SK-N-SH treated with all-trans-retinoic acid at 6 μM for 48 hours (cell line): ENCODE results near the gene HARS1.
"Not testable (repeated sequence)": the region's sequence is repeated elsewhere in the genome, so short reads cannot be mapped to it uniquely, and the experiment has no call there.

Source experiments
- ATAC-seq: fragments of 200-7000 bp; cut with Tn5 transposase; 3 replicates; pipeline ENCODE4 v1.9.1; 2020; ENCODE audit warnings: mild to moderate bottlenecking, moderate library complexity
- ARNTL ChIP-seq: fragments of 450-650 bp; formaldehyde crosslinking; IDR thresholded peaks from 2 replicates; pipeline ENCODE4 v1.5.0; 2020; ENCODE audit warnings: low read depth, mild to moderate bottlenecking, moderate library complexity, borderline replicate concordance
- BACH2 ChIP-seq: fragments of 250-450 bp; sonication (Bioruptor Pico); IDR thresholded peaks from 2 replicates; pipeline ENCODE4 v1.9.0; 2021; ENCODE audit warnings: mild to moderate bottlenecking, borderline replicate concordance
- GLIS3 ChIP-seq: fragments of 250-450 bp; sonication (Bioruptor Pico); IDR thresholded peaks from 2 replicates; pipeline ENCODE4 v1.5.0; 2020; ENCODE audit warnings: mild to moderate bottlenecking, moderate library complexity
- ISL1 ChIP-seq: fragments of 250-450 bp; sonication (Bioruptor Pico); IDR thresholded peaks from 2 replicates; pipeline ENCODE4 v2.1.2; 2022; ENCODE audit warnings: mild to moderate bottlenecking, moderate library complexity
- OSR1 ChIP-seq: fragments of 250-450 bp; sonication (Bioruptor Pico); IDR thresholded peaks from 2 replicates; pipeline ENCODE4 v1.8.0; 2022; ENCODE audit warnings: moderate library complexity, mild to moderate bottlenecking, inconsistent platforms
- PPARA ChIP-seq: fragments of 250-450 bp; sonication (Bioruptor Pico); IDR thresholded peaks from 2 replicates; pipeline ENCODE4 v1.5.0; 2020; ENCODE audit warnings: mild to moderate bottlenecking, borderline replicate concordance
- RARB ChIP-seq: fragments of 250-450 bp; sonication (Bioruptor Pico); IDR thresholded peaks from 2 replicates; pipeline ENCODE4 v1.8.0; 2021; ENCODE audit warnings: mild to moderate bottlenecking, moderate library complexity
- SNAI2 ChIP-seq: fragments of 250-450 bp; sonication (Bioruptor Pico); IDR thresholded peaks from 2 replicates; pipeline ENCODE4 v1.5.0; 2020; ENCODE audit warnings: mild to moderate bottlenecking, moderate library complexity
- TCF4 ChIP-seq: fragments of 250-450 bp; sonication (Bioruptor Pico); IDR thresholded peaks from 2 replicates; pipeline ENCODE4 v1.8.0; 2021; ENCODE audit warnings: mild to moderate bottlenecking, moderate library complexity, borderline replicate concordance
- TOX ChIP-seq: fragments of 250-450 bp; sonication (Bioruptor Pico); IDR thresholded peaks from 2 replicates; pipeline ENCODE4 v1.8.0; 2021; ENCODE audit warnings: mild to moderate bottlenecking, moderate library complexity, borderline replicate concordance
- ZC3H10 ChIP-seq: fragments of 250-450 bp; sonication (Bioruptor Pico); IDR thresholded peaks from 2 replicates; pipeline ENCODE4 v1.5.1; 2021; ENCODE audit warnings: mild to moderate bottlenecking, moderate library complexity
- ZNF565 ChIP-seq: fragments of 450-650 bp; formaldehyde crosslinking; conservative IDR thresholded peaks from 2 replicates; pipeline ENCODE4 v1.5.0; 2020; ENCODE audit warnings: low read depth, mild to moderate bottlenecking, moderate library complexity
- ZNF70 ChIP-seq: fragments of 450-650 bp; formaldehyde crosslinking; IDR thresholded peaks from 2 replicates; pipeline ENCODE4 v1.5.0; 2020; ENCODE audit warnings: mild to moderate bottlenecking, moderate library complexity
- TF ChIP-seq, protein P1 (sequence below): fragments of 250-450 bp; sonication (Bioruptor Pico); IDR thresholded peaks from 2 replicates; pipeline ENCODE4 v1.8.0; 2020; ENCODE audit warnings: mild to moderate bottlenecking, moderate library complexity, borderline replicate concordance
- TF ChIP-seq, protein P2 (sequence below): fragments of 250-450 bp; sonication (Bioruptor Pico); IDR thresholded peaks from 2 replicates; pipeline ENCODE4 v1.5.1; 2021; ENCODE audit warnings: mild to moderate bottlenecking, moderate library complexity
- TF ChIP-seq, protein P3 (sequence below): fragments of 250-450 bp; sonication (Bioruptor Pico); IDR thresholded peaks from 2 replicates; pipeline ENCODE4 v1.5.0; 2020; ENCODE audit warnings: mild to moderate bottlenecking, moderate library complexity
- TF ChIP-seq, protein P4 (sequence below): fragments of 250-450 bp; sonication (Bioruptor Pico); IDR thresholded peaks from 2 replicates; pipeline ENCODE4 v1.8.0; 2021; ENCODE audit warnings: low read depth, mild to moderate bottlenecking, moderate library complexity, borderline replicate concordance
- TF ChIP-seq, protein P5 (sequence below): fragments of 250-450 bp; sonication (Bioruptor Pico); IDR thresholded peaks from 2 replicates; pipeline ENCODE4 v1.5.1; 2020; ENCODE audit warnings: low read depth, mild to moderate bottlenecking, moderate library complexity

The HARS1 gene

DNA sequence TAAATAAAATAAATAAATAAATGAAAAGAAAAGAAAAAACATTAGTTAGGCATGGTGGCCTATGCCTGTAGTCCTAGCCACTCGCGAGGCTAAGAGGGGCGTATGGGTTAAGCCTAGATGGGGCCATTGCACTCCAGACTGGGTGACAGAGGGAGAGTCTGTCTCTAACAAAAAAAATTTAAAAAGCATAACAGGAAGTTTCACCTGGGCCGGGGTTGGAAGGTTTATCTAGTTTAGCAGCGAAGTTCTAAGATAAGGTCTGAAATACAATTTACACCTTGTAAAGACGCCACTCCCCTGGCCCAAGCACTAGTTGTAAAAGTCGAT lies 27.1 kb upstream of the HARS1 start:
- TF ChIP-seq ARNTL (CRISPR knock-in tag) = no peak
- TF ChIP-seq SNAI2 (CRISPR knock-in tag) = no peak
- TF ChIP-seq, protein P1, sequence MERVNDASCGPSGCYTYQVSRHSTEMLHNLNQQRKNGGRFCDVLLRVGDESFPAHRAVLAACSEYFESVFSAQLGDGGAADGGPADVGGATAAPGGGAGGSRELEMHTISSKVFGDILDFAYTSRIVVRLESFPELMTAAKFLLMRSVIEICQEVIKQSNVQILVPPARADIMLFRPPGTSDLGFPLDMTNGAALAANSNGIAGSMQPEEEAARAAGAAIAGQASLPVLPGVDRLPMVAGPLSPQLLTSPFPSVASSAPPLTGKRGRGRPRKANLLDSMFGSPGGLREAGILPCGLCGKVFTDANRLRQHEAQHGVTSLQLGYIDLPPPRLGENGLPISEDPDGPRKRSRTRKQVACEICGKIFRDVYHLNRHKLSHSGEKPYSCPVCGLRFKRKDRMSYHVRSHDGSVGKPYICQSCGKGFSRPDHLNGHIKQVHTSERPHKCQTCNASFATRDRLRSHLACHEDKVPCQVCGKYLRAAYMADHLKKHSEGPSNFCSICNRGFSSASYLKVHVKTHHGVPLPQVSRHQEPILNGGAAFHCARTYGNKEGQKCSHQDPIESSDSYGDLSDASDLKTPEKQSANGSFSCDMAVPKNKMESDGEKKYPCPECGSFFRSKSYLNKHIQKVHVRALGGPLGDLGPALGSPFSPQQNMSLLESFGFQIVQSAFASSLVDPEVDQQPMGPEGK (CRISPR knock-in tag) = no peak
- TF ChIP-seq ZC3H10 (CRISPR knock-in tag) = no peak
- TF ChIP-seq, protein P2, sequence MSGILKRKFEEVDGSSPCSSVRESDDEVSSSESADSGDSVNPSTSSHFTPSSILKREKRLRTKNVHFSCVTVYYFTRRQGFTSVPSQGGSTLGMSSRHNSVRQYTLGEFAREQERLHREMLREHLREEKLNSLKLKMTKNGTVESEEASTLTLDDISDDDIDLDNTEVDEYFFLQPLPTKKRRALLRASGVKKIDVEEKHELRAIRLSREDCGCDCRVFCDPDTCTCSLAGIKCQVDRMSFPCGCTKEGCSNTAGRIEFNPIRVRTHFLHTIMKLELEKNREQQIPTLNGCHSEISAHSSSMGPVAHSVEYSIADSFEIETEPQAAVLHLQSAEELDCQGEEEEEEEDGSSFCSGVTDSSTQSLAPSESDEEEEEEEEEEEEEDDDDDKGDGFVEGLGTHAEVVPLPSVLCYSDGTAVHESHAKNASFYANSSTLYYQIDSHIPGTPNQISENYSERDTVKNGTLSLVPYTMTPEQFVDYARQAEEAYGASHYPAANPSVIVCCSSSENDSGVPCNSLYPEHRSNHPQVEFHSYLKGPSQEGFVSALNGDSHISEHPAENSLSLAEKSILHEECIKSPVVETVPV (CRISPR knock-in tag) = no peak
- no peak for TF ChIP-seq ISL1 (CRISPR knock-in tag)
- TF ChIP-seq, protein P3, sequence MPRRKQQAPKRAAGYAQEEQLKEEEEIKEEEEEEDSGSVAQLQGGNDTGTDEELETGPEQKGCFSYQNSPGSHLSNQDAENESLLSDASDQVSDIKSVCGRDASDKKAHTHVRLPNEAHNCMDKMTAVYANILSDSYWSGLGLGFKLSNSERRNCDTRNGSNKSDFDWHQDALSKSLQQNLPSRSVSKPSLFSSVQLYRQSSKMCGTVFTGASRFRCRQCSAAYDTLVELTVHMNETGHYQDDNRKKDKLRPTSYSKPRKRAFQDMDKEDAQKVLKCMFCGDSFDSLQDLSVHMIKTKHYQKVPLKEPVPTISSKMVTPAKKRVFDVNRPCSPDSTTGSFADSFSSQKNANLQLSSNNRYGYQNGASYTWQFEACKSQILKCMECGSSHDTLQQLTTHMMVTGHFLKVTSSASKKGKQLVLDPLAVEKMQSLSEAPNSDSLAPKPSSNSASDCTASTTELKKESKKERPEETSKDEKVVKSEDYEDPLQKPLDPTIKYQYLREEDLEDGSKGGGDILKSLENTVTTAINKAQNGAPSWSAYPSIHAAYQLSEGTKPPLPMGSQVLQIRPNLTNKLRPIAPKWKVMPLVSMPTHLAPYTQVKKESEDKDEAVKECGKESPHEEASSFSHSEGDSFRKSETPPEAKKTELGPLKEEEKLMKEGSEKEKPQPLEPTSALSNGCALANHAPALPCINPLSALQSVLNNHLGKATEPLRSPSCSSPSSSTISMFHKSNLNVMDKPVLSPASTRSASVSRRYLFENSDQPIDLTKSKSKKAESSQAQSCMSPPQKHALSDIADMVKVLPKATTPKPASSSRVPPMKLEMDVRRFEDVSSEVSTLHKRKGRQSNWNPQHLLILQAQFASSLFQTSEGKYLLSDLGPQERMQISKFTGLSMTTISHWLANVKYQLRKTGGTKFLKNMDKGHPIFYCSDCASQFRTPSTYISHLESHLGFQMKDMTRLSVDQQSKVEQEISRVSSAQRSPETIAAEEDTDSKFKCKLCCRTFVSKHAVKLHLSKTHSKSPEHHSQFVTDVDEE (CRISPR knock-in tag) = no peak
- TF ChIP-seq ZNF565 = no peak
- TF ChIP-seq, protein P4, sequence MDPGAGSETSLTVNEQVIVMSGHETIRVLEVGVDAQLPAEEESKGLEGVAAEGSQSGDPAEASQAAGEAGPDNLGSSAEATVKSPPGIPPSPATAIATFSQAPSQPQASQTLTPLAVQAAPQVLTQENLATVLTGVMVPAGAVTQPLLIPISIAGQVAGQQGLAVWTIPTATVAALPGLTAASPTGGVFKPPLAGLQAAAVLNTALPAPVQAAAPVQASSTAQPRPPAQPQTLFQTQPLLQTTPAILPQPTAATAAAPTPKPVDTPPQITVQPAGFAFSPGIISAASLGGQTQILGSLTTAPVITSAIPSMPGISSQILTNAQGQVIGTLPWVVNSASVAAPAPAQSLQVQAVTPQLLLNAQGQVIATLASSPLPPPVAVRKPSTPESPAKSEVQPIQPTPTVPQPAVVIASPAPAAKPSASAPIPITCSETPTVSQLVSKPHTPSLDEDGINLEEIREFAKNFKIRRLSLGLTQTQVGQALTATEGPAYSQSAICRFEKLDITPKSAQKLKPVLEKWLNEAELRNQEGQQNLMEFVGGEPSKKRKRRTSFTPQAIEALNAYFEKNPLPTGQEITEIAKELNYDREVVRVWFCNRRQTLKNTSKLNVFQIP (CRISPR knock-in tag) = no peak
- no peak for TF ChIP-seq TOX (CRISPR knock-in tag)
- TF ChIP-seq BACH2 (CRISPR knock-in tag) = no peak
- TF ChIP-seq OSR1 (CRISPR knock-in tag) = no peak
- TF ChIP-seq TCF4 (CRISPR knock-in tag) = no peak
- TF ChIP-seq, protein P5, sequence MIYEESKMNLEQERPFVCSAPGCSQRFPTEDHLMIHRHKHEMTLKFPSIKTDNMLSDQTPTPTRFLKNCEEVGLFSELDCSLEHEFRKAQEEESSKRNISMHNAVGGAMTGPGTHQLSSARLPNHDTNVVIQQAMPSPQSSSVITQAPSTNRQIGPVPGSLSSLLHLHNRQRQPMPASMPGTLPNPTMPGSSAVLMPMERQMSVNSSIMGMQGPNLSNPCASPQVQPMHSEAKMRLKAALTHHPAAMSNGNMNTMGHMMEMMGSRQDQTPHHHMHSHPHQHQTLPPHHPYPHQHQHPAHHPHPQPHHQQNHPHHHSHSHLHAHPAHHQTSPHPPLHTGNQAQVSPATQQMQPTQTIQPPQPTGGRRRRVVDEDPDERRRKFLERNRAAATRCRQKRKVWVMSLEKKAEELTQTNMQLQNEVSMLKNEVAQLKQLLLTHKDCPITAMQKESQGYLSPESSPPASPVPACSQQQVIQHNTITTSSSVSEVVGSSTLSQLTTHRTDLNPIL = no peak
- TF ChIP-seq GLIS3 = no peak
- ATAC-seq = no peak

DNA sequence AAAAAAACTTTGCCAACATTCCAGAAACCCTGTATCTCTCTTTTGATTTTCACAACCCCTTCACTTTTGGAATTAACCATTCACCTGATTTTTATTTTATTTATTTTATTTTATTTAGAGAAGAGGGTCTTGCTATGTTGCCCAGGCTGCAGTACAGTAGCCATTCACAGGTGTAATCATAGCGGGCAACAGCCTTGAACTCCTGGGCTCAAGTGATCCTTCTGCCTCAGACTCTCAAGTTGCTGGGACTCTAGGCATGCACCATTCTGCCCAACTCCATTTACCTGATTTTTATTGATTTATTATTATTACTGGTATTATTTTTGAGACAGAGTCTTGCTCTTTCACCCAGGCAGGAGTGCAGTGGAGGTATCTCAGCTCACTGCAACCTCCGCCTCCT lies 25.1 kb upstream of the HARS1 start:
- not testable (repeated sequence) for ATAC-seq

DNA sequence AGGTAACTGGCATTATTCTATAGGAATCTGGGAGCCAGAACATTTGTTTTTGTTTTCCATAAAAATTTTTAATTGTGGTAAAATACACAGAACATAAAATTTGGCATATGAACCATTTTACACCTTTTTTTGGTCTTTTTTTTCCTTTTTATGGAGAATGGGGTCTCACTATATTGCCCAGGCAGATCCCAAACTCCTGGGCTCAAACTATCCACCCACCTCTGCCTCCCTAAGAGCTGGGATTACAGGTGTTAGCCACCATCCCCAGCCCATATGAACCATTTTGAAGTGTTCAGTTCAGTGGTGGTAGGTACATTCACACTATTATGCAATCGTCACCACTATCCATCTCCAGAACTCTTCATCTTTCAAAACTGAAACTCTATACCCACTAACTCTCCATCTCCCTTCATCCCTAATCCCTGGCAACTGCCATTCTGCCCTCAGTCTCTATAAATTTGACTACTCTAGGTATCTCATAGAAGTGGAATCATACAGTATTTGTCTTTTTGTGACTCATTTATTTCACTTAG lies 22.5 kb upstream of the HARS1 start:
- ATAC-seq = no peak
- no peak for TF ChIP-seq ARNTL (CRISPR knock-in tag)
- no peak for TF ChIP-seq RARB (CRISPR knock-in tag)
- no peak for TF ChIP-seq BACH2 (CRISPR knock-in tag)
- no peak for TF ChIP-seq PPARA (CRISPR knock-in tag)
- no peak for TF ChIP-seq ISL1 (CRISPR knock-in tag)
- no peak for TF ChIP-seq GLIS3
- TF ChIP-seq, protein P4 (CRISPR knock-in tag) = no peak
- no peak for TF ChIP-seq TCF4 (CRISPR knock-in tag)
- TF ChIP-seq ZNF70 (CRISPR knock-in tag) = no peak
- TF ChIP-seq, protein P1 (CRISPR knock-in tag) = no peak
- TF ChIP-seq, protein P3 (CRISPR knock-in tag) = no peak
- no peak for TF ChIP-seq TOX (CRISPR knock-in tag)
- TF ChIP-seq, protein P2 (CRISPR knock-in tag) = no peak
